ENCODE data around the gene DNAJC2. TPM values are rescaled to one million over a fixed set of nuclear protein-coding genes. Genes with fewer than 3 reads are reported as not detected.

Gene DNAJC2
- total and polyA plus RNA-seq, 12 donors, result 5.5 to 58.0 (median 20.9) TPM

- no peak for DNase-seq
- 72 to 88% (median 81%) methylated on average over 3 of the region's 3 CpGs for WGBS, 4 donors
- Histone ChIP-seq H3K9me3 (replicated peaks in 1 of 3) (no peaks in the 10 kb centered on the region), H3K27me3 (no peaks in the 10 kb centered on the region), H3K4me1 (replicated peaks in 1 of 2) (no peaks in the 10 kb centered on the region), H3K4me3 (no peak overlapping the region), H3K27ac (no peak overlapping the region), H3K36me3 (replicated peaks in 1 of 2) (no peaks in the 10 kb centered on the region)
- TF ChIP-seq POLR2A (IDR thresholded peaks at IDR 0.05), result no peak
- TF ChIP-seq CTCF (IDR thresholded peaks at IDR 0.05), result no peak
- intact Hi-C loops (cut with DNase I), result no loop called here
These were observed 44.7 kb upstream of the DNAJC2 start for GRCh38 chr7:103389263-103389662.

GRCh38 chr7:103388469-103389140 lies 44.0 kb upstream of the DNAJC2 start:
- no peak for DNase-seq
- WGBS, 4 donors, result 64 to 83% (median 80%) methylated on average over 4 of the region's 4 CpGs
- intact Hi-C loops (cut with DNase I), result no loop called here

GRCh38 chr7:103387242-103387641 lies 42.7 kb upstream of the DNAJC2 start:
- Histone ChIP-seq H3K9me3 (replicated peaks in 1 of 3) (no peaks in the 10 kb centered on the region), H3K27ac (no peak overlapping the region), H3K36me3 (replicated peaks in 1 of 2) (no peaks in the 10 kb centered on the region), H3K4me1 (replicated peaks in 1 of 2) (no peaks in the 10 kb centered on the region), H3K27me3 (no peaks in the 10 kb centered on the region), H3K4me3 (no peak overlapping the region)
- WGBS, 4 donors, result 61 to 71% (median 67%) methylated on average over 1 of the region's 1 CpG
- DNase-seq, result no peak
- TF ChIP-seq CTCF (IDR thresholded peaks at IDR 0.05) (no peak), POLR2A (IDR thresholded peaks at IDR 0.05) (no peak)
- intact Hi-C loops (cut with DNase I), result no loop called here

More at GRCh38 chr7:103388469-103389140, 44.0 kb upstream of the DNAJC2 start:
- H3K36me3 ChIP-seq (replicated peaks in 1 of 2), result no peaks in the 10 kb centered on the region
- H3K27ac ChIP-seq, result no peak overlapping the region
- H3K4me3 ChIP-seq, result no peak overlapping the region
- TF ChIP-seq CTCF (IDR thresholded peaks at IDR 0.05) (no peak), POLR2A (IDR thresholded peaks at IDR 0.05) (no peak)
- H3K4me1 ChIP-seq (replicated peaks in 1 of 2), result no peaks in the 10 kb centered on the region
- H3K27me3 ChIP-seq, result no peaks in the 10 kb centered on the region
- no peaks in the 10 kb centered on the region for H3K9me3 ChIP-seq (replicated peaks in 1 of 3)

- Histone ChIP-seq H3K27ac (no peak overlapping the region), H3K27me3 (no peaks in the 10 kb centered on the region), H3K4me1 (replicated peaks in 1 of 2) (no peaks in the 10 kb centered on the region), H3K9me3 (replicated peaks in 1 of 3) (no peaks in the 10 kb centered on the region), H3K4me3 (no peak overlapping the region), H3K36me3 (replicated peaks in 1 of 2) (no peaks in the 10 kb centered on the region)
- WGBS, 4 donors, result 89 to 92% (median 90%) methylated on average over 5 of the region's 5 CpGs
- intact Hi-C loops (cut with DNase I), result no loop called here
- TF ChIP-seq POLR2A (IDR thresholded peaks at IDR 0.05) (no peak), CTCF (IDR thresholded peaks at IDR 0.05) (no peak)
- DNase-seq, result no peak
These were observed 37.5 kb upstream of the DNAJC2 start for GRCh38 chr7:103382032-103382402.

Measured in adrenal gland (tissue), 12 donors.